Osteocyte (in vitro differentiated cells): ENCODE measurements around the gene CALHM4. TPM values are rescaled to one million over a fixed set of nuclear protein-coding genes. Genes with fewer than 3 reads are reported as not detected.

Experiments
- DNase-seq: peaks from one replicate; pipeline ENCODE4 v3.0.0; 2021; ENCODE audit warnings: mixed read lengths; ENCODE audit not compliant: unreplicated experiment; ENCODE audit errors: extremely low spot score
- H3K27ac Mint-ChIP-seq: one replicate; pipeline ENCODE4 v1.8.0; 2021; ENCODE audit warnings: mild to moderate bottlenecking, mixed read lengths; ENCODE audit not compliant: unreplicated experiment
- H3K27me3 Mint-ChIP-seq: one replicate; pipeline ENCODE4 v1.8.0; 2021; ENCODE audit warnings: mixed read lengths; ENCODE audit not compliant: unreplicated experiment
- H3K36me3 Mint-ChIP-seq: one replicate; pipeline ENCODE4 v1.8.0; 2021; ENCODE audit warnings: mixed read lengths; ENCODE audit not compliant: unreplicated experiment
- H3K4me1 Mint-ChIP-seq: one replicate; pipeline ENCODE4 v1.8.0; 2021; ENCODE audit warnings: mixed read lengths; ENCODE audit not compliant: unreplicated experiment
- H3K4me3 Mint-ChIP-seq: one replicate; pipeline ENCODE4 v1.8.0; 2021; ENCODE audit warnings: mild to moderate bottlenecking, moderate library complexity, mixed read lengths; ENCODE audit not compliant: unreplicated experiment
- H3K9me3 Mint-ChIP-seq: one replicate; pipeline ENCODE4 v1.8.0; 2021; ENCODE audit warnings: mixed read lengths; ENCODE audit not compliant: unreplicated experiment
- total RNA-seq: library from RNA; stranded (reverse); gene quantifications from 2 replicates; pipeline ENCODE4 v1.2.1, GENCODE V29; 2021
- TF ChIP-seq, protein P1 (sequence below): fragments of 200-600 bp; sonication (generic); IDR thresholded peaks from 2 replicates; pipeline ENCODE4 v1.5.0; 2021; ENCODE audit warnings: antibody characterized with exemption, mild to moderate bottlenecking, moderate library complexity

Gene CALHM4
- total RNA-seq, 1 donor from 2014 or later = not detected

DNA sequence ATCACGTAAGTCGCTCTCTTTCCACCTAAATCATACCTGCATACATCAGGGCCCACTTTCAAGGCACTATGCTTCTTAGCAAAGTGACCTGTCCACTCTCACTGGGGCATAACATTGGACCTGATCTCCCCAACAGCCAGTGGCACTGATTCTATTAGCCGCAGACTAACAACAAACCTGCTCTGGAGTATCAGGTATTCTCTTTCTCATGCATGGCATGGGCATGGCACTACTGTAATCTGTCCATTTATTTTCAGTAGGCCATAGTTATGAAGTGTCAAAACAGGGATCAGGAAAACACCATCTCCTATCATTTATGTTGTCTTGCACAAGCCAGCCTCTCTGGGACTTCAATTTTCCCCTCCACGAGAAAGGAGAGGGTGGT is 8.5 kb downstream of the CALHM4 start:
- peaks cover 19% of the 10 kb centered on the region for H3K27me3 Mint-ChIP-seq
- H3K36me3 Mint-ChIP-seq = no peaks in the 10 kb centered on the region
- H3K9me3 Mint-ChIP-seq = no peaks in the 10 kb centered on the region
- no peak overlapping the region for H3K4me3 Mint-ChIP-seq
- no peak overlapping the region for H3K27ac Mint-ChIP-seq
- H3K4me1 Mint-ChIP-seq = peaks cover 4% of the 10 kb centered on the region
- DNase-seq = no peak
- TF ChIP-seq, protein P1, sequence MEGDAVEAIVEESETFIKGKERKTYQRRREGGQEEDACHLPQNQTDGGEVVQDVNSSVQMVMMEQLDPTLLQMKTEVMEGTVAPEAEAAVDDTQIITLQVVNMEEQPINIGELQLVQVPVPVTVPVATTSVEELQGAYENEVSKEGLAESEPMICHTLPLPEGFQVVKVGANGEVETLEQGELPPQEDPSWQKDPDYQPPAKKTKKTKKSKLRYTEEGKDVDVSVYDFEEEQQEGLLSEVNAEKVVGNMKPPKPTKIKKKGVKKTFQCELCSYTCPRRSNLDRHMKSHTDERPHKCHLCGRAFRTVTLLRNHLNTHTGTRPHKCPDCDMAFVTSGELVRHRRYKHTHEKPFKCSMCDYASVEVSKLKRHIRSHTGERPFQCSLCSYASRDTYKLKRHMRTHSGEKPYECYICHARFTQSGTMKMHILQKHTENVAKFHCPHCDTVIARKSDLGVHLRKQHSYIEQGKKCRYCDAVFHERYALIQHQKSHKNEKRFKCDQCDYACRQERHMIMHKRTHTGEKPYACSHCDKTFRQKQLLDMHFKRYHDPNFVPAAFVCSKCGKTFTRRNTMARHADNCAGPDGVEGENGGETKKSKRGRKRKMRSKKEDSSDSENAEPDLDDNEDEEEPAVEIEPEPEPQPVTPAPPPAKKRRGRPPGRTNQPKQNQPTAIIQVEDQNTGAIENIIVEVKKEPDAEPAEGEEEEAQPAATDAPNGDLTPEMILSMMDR = no peak

DNA sequence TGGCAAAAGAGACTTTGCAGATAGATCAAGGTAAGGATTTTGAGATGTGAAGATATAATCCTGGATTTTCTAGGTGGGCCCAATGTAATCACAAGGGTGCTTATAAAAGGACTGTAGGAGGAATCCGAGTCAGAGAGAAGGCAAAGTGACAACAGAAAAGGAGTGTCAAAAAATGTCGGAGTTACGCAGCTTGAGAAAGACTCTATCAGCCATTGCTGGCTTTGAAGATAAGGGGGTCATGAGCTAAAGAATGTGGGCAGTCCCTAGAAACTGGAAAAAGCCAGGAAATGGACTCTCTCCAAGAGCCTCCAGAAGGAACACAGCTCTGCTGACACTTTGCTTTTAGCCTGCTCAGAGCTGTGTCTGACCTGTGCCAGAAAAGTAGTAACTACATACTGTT is 9.1 kb downstream of the CALHM4 start:
- Mint-ChIP-seq H3K36me3 (no peaks in the 10 kb centered on the region), H3K27ac (no peak overlapping the region), H3K27me3 (peaks cover 20% of the 10 kb centered on the region), H3K4me3 (no peak overlapping the region), H3K9me3 (no peaks in the 10 kb centered on the region), H3K4me1 (peaks cover 4% of the 10 kb centered on the region)
- no peak for DNase-seq
- TF ChIP-seq, protein P1 = no peak

DNA sequence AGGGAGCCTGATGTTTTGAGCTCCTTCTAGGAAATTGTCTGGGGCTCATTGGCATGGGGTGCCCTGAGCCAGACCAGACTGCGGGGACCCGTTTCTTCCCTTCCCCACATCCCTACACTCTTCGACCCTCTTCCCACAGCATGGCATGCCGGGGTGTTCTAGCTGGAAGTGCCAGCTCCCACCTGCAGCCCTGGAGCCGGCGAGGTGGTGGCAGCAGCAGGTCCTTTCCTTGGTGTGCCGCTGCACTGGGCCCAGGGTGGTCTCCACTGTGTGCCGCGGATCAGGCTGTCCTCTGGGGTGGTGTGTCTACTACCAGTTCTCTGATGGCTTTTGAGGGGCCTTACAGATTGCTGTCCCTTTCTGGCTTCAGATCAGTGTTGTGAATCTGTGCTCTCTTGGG is 10.3 kb downstream of the CALHM4 start:
- Mint-ChIP-seq H3K9me3 (no peaks in the 10 kb centered on the region), H3K4me3 (no peak overlapping the region), H3K4me1 (no peaks in the 10 kb centered on the region), H3K27ac (no peak overlapping the region), H3K27me3 (peaks cover 22% of the 10 kb centered on the region), H3K36me3 (no peaks in the 10 kb centered on the region)
- TF ChIP-seq, protein P1 = no peak
- no peak for DNase-seq

DNA sequence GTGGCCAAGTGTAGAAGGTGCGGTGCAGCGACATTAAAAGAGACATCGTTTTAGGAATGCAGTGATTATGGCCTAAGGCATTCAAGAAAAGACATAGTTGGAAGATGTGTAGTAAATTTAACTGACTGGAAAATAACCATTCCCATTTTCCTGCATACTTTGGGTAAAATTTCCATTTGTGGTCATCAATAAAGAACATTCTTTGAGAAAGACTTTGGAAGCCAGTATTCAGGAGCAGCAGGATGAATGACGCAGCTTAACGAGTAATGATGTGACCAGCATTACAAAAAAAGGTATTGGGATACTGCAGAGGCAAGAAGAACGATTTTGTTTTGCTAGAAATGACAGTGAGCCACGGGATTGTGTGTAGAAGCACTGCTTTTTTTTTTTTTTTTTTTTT is 10.8 kb downstream of the CALHM4 start:
- DNase-seq = no peak
- H3K4me3 Mint-ChIP-seq = no peak overlapping the region
- no peaks in the 10 kb centered on the region for H3K9me3 Mint-ChIP-seq
- no peak overlapping the region for H3K27ac Mint-ChIP-seq
- TF ChIP-seq, protein P1 = no peak
- H3K36me3 Mint-ChIP-seq = no peaks in the 10 kb centered on the region
- peaks cover 22% of the 10 kb centered on the region for H3K27me3 Mint-ChIP-seq
- H3K4me1 Mint-ChIP-seq = no peaks in the 10 kb centered on the region

DNA sequence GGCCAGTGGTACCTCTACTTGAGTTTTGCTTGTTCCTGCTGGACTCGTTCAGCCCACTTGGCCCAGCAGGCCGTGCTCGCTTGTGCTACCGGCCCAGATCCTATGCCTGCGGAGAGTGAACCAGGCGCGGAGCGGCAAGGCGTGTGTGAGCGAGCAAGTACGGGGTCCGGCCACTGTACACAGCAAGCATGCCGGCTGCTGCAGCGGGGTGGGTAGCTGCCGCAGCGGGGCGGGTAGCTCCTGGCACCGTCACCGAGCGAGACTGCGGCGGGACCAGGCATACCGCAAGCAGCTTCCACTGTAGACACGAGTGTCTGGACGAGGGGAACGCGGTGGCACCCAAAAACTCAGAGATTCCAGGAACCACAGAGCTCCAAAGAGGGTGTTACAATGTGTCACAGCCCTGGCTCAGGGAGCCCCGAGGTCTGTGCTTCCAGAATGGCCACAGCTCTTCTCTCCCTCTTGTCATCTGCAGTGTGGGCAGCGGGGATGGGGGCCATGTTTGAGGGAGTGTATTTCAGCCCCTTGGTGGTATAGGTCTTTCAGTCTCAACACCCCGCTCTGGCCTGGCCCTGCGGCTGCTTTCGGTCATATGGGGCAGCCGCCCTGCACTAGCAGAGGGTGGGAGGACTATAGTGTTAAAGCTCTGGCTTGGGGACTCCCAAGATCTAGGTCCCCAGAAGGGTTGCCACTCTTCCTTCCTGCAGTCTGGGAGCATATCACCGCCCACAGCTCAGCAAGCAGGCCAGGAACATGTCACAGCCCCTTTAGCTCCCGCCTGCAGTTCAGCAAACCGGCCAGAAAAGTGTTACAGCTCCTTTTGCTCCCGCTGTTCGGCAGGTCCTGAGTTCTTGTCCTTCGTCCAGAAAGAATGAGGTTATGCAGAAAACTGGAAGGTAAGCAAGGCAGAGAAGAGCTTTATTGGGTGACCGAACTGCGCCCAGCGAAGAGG is 11.6 kb downstream of the CALHM4 start:
- Mint-ChIP-seq H3K27me3 (peaks cover 22% of the 10 kb centered on the region), H3K36me3 (no peaks in the 10 kb centered on the region), H3K4me3 (no peak overlapping the region), H3K27ac (no peak overlapping the region), H3K4me1 (peaks cover 6% of the 10 kb centered on the region), H3K9me3 (no peaks in the 10 kb centered on the region)
- TF ChIP-seq, protein P1 = no peak
- no peak for DNase-seq
